Vagina (tissue), 2 donors: ENCODE data around the gene C13orf46. TPM values are rescaled to one million over a fixed set of nuclear protein-coding genes. Genes with fewer than 3 reads are reported as not detected.
"Not testable (repeated sequence)": the region's sequence is repeated elsewhere in the genome, so short reads cannot be mapped to it uniquely, and the experiment has no call there.

Experiments used
- DNase-seq, 2 donors: peaks; one replicate each; pipeline ENCODE4 v3.0.0-alpha.2; 2017; ENCODE audit errors: extremely low spot score in 2 of 2
- H3K27ac ChIP-seq: fragments of 200-600 bp; sonication (generic); one replicate; pipeline ENCODE4 v1.5.1; 2019
- H3K27me3 ChIP-seq: fragments of 200-600 bp; sonication (generic); one replicate; pipeline ENCODE4 v1.5.1; 2019
- H3K36me3 ChIP-seq, 2 donors: fragments of 200-600 bp; sonication (generic); one replicate each; pipeline ENCODE4 v1.5.1; 2017 to 2019
- H3K4me1 ChIP-seq: fragments of 200-600 bp; sonication (generic); one replicate; pipeline ENCODE4 v1.5.1; 2019
- H3K4me3 ChIP-seq, 2 donors: fragments of 200-600 bp; sonication (generic); 1 replicate in 1 of 2; 2 replicates in 1 of 2; pipeline ENCODE4 v1.5.1; 2016 to 2019
- H3K9me3 ChIP-seq: fragments of 200-600 bp; sonication (generic); one replicate; pipeline ENCODE4 v1.5.1; 2019
- CTCF ChIP-seq, 3 experiments: fragments of 450-650 bp in 2 of 3; fragments of 200-600 bp in 1 of 3; sonication (generic) in 1 of 3; IDR thresholded peaks; one replicate each; pipeline ENCODE4 v1.5.1; 2017 to 2019; ENCODE audit warnings: antibody characterized with exemption in 3 of 3, mild to moderate bottlenecking in 2 of 3, moderate library complexity in 2 of 3
- POLR2A ChIP-seq, 2 donors: fragments of 450-650 bp; IDR thresholded peaks; one replicate each; pipeline ENCODE4 v1.6.1; 2017; ENCODE audit warnings: antibody characterized with exemption in 2 of 2, mild to moderate bottlenecking in 2 of 2, moderate library complexity in 2 of 2
- POLR2AphosphoS5 ChIP-seq, 2 donors: sonication (generic); formaldehyde crosslinking; IDR thresholded peaks; one replicate each; pipeline ENCODE4 v1.9.0; 2017; ENCODE audit warnings: antibody characterized with exemption in 2 of 2, mild to moderate bottlenecking in 2 of 2, low read depth in 1 of 2; ENCODE audit not compliant: insufficient read depth in 1 of 2
- intact Hi-C: fragments of 100-400 bp; cut with DNase I; formaldehyde crosslinking; loops from one replicate; pipeline ENCODE4 v1.15.1; 2023
- total RNA-seq: library from RNA; depleted of rRNA; stranded (reverse); fragments of >200 nt; gene quantifications from one replicate; pipeline ENCODE4 v1.2.3, GENCODE V29; 2016

The C13orf46 gene
- total RNA-seq: not detected

- Histone ChIP-seq H3K27me3 (no peaks in the 10 kb centered on the region), H3K36me3 (peaks cover 0 to 9% of the 10 kb centered on the region in 2 donors), H3K4me3 (no peak within 1 kb of the TSS), H3K4me1 (peaks cover 6% of the 10 kb centered on the region), H3K27ac (no peak within 1 kb of the TSS), H3K9me3 (no peaks in the 10 kb centered on the region)
- no peak for DNase-seq
- no peak for TF ChIP-seq CTCF (IDR thresholded peaks at IDR 0.05)
- TF ChIP-seq POLR2A (IDR thresholded peaks at IDR 0.05): no peak
- no peak for TF ChIP-seq POLR2AphosphoS5 (IDR thresholded peaks at IDR 0.05; ENCODE audit: insufficient read depth in 1 of 2, low read depth in 1 of 2)
- intact Hi-C loops: no loop called here
Observed at GRCh38 chr13:113973218-113974164, at the start of gene C13orf46. TSS of gene C13orf46 (minus strand) at chr13:113974076. CDS start at chr13:113973997, 79 bp downstream.

GRCh38 chr13:114022876-114023275, 49.0 kb upstream of the C13orf46 start:
- Histone ChIP-seq H3K27ac (no peak overlapping the region), H3K4me3 (no peak overlapping the region), H3K9me3 (no peaks in the 10 kb centered on the region), H3K27me3 (no peaks in the 10 kb centered on the region), H3K36me3 (peaks cover 0 to 21% of the 10 kb centered on the region in 2 donors), H3K4me1 (peaks cover 20% of the 10 kb centered on the region)
- intact Hi-C loops: no loop called here
- TF ChIP-seq POLR2A (IDR thresholded peaks at IDR 0.05) (no peak), POLR2AphosphoS5 (IDR thresholded peaks at IDR 0.05; ENCODE audit: insufficient read depth in 1 of 2, low read depth in 1 of 2) (no peak), CTCF (IDR thresholded peaks at IDR 0.05) (no peak)
- no peak for DNase-seq

GRCh38 chr13:114022309-114022669, 48.4 kb upstream of the C13orf46 start:
- peaks cover 15% of the 10 kb centered on the region for H3K4me1 ChIP-seq
- intact Hi-C loops: no loop called here
- no peak overlapping the region for H3K27ac ChIP-seq
- no peaks in the 10 kb centered on the region for H3K9me3 ChIP-seq
- peaks cover 0 to 27% of the 10 kb centered on the region in 2 donors for H3K36me3 ChIP-seq
- H3K27me3 ChIP-seq: no peaks in the 10 kb centered on the region
- H3K4me3 ChIP-seq: no peak overlapping the region
- no peak for DNase-seq
- TF ChIP-seq POLR2AphosphoS5 (IDR thresholded peaks at IDR 0.05; ENCODE audit: insufficient read depth in 1 of 2, low read depth in 1 of 2): no peak

DNA sequence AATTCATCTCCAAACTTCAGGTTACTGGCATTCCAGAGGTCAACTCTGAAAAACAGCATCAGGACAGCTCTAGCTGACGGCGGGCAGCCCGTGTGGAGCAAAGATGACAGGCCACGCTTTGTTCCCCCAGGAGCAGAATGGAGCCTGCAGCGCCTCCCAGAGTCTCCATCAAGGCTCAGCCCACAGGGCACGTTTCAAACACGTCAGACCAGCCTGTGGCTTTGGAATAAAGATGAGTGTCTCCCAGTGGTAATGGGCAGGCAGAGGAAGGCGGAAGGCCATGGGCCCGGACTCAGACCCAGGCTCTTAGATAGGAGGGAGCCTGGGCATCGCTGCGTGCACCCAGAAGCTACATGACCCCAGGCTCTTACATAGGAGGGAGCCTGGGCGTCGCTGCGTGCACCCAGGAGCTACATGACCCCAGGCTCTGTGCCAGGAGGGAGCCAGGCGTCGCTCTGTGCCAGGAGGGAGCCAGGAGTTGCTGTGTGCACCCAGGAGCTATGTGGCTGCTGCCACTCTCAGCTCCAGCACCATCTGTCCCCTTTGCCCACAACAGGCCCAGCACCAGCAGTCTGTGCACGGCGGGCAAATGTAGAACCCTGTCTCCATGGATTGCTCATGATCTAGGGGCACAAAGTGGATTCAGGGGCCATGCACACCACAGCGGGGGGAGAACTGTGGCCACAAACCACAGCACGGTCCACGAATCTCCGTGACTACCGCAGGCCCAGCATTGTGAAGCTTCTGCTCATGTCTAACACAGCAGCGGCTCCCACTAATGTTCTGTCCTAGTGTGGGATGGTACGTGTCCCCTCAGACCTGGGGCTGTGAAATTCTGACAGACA, 47.8 kb upstream of the C13orf46 start:
- Histone ChIP-seq H3K9me3 (no peaks in the 10 kb centered on the region), H3K27me3 (no peaks in the 10 kb centered on the region), H3K4me3 (no peak overlapping the region), H3K36me3 (peaks cover 0 to 32% of the 10 kb centered on the region in 2 donors), H3K27ac (no peak overlapping the region), H3K4me1 (peaks cover 9% of the 10 kb centered on the region)
- no peak for DNase-seq
- no peak for TF ChIP-seq CTCF (IDR thresholded peaks at IDR 0.05)
- no peak for TF ChIP-seq POLR2AphosphoS5 (IDR thresholded peaks at IDR 0.05; ENCODE audit: insufficient read depth in 1 of 2, low read depth in 1 of 2)
- TF ChIP-seq POLR2A (IDR thresholded peaks at IDR 0.05): no peak
- intact Hi-C loops: no loop called here

DNA sequence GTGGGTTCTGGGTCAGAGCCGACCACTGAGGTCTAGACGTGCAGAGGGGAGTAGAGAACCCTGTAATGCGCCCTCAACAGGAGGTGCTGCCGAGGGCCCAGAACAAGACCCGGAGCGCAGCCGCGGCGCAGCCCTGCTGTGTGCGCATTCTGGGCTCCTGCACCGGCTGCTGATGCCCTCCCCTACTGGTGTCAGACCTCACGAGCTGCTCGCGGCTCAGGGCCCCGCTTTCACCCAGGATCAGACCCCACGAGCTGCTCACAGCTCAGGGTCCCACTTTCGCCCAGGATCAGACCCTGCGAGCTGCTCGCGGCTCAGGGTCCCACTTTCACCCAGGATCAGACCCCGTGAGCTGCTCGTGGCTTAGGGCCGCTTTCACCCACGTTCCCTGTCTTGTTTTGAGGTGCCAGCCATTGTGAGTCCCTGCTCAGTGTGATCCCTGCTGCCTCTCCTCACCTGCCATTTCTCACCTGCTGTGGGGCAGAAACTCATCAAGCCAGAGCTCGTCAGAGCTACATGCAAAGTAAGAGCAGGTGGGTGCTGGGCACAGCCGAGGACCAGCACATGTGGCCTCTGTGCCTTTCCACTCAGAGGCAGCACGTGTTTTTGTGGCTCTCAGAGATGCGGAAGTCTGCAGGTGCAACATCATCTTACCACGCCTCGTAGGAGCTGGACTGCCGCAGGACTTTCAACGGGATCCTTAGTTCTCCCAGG, 47.0 kb upstream of the C13orf46 start:
- Histone ChIP-seq H3K27me3 (no peaks in the 10 kb centered on the region), H3K36me3 (peaks cover 0 to 37% of the 10 kb centered on the region in 2 donors), H3K4me1 (peaks cover 5% of the 10 kb centered on the region), H3K9me3 (no peaks in the 10 kb centered on the region), H3K27ac (no peak overlapping the region), H3K4me3 (no peak overlapping the region)
- intact Hi-C loops: no loop called here
- TF ChIP-seq POLR2AphosphoS5 (IDR thresholded peaks at IDR 0.05; ENCODE audit: insufficient read depth in 1 of 2, low read depth in 1 of 2) (no peak), POLR2A (IDR thresholded peaks at IDR 0.05) (no peak), CTCF (IDR thresholded peaks at IDR 0.05) (no peak)
- DNase-seq: no peak

GRCh38 chr13:114020134-114020533, 46.3 kb upstream of the C13orf46 start:
- intact Hi-C loops, DNase-seq, H3K4me3 ChIP-seq, H3K27me3 ChIP-seq, H3K9me3 ChIP-seq, H3K27ac ChIP-seq, H3K4me1 ChIP-seq: not testable (repeated sequence)
- H3K36me3 ChIP-seq: peaks cover 0 to 37% of the 10 kb centered on the region in 2 donors
